Stimulated activated CD8-positive, alpha-beta memory T cell treated with anti-CD3 and anti-CD28 coated beads, Interleukin-15, amount 100 ng/mL, for 4 hours (primary cell): ENCODE measurements around the gene TNFSF12.

ENCODE experiments used
- DNase-seq, 2 donors: peaks; one replicate each; pipeline ENCODE4 v3.0.0-alpha.2; 2020; ENCODE audit warnings: low read depth in 2 of 2

TNFSF12 gene, protein sequence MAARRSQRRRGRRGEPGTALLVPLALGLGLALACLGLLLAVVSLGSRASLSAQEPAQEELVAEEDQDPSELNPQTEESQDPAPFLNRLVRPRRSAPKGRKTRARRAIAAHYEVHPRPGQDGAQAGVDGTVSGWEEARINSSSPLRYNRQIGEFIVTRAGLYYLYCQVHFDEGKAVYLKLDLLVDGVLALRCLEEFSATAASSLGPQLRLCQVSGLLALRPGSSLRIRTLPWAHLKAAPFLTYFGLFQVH

DNA sequence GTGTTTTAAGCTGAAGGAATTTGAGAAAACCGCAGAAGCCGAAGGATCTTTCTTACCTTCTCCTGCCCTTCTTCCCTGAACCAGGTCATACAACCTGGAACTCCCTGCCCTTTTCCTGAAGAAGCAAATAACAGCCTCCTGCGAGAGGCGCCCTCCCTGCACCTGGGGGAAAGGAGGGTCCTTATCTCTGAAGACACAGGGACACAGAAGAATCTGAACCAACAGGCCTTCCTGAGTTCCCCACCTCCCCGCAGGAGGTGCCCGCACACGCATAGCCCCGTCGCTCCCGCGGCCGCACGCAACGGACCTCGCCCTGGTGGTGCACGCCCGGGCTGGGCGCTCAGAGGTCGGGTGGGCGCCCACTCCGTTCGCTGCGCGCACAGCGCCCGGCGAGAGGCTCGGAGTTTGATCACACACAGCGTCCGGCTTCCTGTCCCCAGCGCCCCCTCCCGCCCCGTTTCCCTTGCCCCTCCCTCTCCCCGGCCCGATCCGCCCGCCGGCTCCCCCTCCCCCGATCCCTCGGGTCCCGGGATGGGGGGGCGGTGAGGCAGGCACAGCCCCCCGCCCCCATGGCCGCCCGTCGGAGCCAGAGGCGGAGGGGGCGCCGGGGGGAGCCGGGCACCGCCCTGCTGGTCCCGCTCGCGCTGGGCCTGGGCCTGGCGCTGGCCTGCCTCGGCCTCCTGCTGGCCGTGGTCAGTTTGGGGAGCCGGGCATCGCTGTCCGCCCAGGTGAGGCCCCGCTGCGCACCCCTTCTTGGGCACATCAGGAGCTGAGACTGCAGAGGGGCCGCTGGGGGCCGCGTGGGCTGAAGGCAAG is at the start of gene TNFSF12:
Gene TNFSF12 (plus strand): TSS at position 474 of the 816 bp plus-strand sequence. CDS start 96 bp downstream, at position 570.
- DNase-seq: peak in 1 of 2 donors; percentile 31

DNA sequence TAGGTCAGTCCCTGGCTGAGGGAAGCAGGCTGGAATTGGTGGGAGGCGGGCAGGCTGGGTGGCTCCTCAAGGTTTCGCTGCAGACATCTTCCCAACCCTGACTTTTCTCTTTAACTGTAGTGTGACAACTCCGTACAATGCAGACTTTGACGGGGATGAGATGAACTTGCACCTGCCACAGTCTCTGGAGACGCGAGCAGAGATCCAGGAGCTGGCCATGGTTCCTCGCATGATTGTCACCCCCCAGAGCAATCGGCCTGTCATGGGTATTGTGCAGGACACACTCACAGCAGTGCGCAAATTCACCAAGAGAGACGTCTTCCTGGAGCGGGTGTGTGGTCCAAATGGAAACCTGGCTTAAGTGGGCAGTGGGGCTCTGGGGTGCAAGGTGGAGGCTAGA is 49.7 kb upstream of the TNFSF12 start:
- no peak for DNase-seq

DNA sequence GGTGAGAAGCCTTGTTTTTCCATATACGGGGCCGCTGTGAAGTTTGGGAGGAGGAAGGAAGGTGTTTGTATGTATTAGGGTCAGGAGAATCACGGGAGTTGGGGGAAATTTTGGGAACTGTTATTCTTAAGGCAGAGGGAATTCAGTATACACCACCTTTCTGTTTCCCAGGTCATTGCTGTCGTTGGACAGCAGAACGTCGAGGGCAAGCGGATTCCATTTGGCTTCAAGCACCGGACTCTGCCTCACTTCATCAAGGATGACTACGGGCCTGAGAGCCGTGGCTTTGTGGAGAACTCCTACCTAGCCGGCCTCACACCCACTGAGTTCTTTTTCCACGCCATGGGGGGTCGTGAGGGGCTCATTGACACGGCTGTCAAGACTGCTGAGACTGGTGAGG is 47.1 kb upstream of the TNFSF12 start:
- DNase-seq: no peak

DNA sequence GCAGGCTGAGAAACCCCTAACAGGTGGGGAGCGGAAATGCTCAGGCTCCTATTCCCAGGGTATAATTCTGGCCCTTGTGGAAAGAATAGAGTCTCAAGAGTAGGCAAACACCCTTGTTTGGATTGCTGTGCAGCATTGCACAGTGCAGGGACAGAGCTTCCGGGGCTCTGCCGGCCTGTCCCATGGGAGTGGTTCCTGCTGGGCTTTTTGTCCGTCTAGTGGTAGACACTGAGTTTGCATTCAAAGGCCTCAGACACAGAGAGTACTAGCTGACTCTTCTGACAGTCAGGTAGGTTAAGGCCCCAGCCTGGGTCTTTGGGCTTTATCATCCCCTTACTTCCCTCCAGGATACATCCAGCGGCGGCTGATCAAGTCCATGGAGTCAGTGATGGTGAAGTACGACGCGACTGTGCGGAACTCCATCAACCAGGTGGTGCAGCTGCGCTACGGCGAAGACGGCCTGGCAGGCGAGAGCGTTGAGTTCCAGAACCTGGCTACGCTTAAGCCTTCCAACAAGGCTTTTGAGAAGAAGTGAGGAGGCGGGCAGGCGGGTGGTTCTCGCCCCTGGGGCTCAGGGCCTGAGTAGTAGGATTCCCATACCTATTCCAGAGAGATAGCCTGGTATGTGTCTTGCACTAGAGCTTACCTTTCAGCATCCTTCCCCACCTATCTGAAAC is 46.5 kb upstream of the TNFSF12 start:
- DNase-seq: no peak

DNA sequence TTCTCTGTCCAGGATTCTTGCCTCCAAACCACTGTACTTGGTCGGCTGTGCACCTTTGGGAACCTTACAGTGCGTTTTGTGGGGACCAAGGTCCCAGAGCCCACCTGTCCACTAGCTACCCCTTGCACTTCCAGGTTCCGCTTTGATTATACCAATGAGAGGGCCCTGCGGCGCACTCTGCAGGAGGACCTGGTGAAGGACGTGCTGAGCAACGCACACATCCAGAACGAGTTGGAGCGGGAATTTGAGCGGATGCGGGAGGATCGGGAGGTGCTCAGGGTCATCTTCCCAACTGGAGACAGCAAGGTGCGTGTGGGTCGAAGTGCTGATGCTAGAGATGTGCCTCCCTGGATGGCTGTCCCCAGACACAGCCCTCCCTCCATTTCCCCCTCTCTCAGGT is 45.9 kb upstream of the TNFSF12 start:
- no peak for DNase-seq

DNA sequence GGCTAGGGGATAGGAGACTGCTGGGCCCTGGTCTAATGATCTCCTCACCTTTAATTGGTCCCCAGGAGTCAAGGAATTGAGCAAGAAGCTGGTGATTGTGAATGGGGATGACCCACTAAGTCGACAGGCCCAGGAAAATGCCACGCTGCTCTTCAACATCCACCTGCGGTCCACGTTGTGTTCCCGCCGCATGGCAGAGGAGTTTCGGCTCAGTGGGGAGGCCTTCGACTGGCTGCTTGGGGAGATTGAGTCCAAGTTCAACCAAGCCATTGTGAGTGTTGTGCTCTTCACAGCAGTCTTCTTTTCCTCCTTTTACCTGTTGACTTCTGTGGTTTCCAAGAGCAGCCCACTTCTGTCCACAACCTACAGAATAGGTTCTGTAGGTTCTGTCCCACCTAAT is 45.3 kb upstream of the TNFSF12 start:
- DNase-seq: no peak

DNA sequence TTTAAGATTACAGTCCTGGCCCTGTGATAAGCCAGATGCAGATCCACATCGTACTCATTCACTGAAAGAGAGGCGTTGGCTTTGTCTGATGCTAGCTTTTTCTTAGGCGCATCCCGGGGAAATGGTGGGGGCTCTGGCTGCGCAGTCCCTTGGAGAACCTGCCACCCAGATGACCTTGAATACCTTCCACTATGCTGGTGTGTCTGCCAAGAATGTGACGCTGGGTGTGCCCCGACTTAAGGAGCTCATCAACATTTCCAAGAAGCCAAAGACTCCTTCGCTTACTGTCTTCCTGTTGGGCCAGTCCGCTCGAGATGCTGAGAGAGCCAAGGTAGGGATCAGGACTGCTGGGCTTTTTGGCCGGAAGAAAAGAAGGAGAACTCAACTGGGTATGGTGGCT is 40.7 kb upstream of the TNFSF12 start:
- DNase-seq: no peak

DNA sequence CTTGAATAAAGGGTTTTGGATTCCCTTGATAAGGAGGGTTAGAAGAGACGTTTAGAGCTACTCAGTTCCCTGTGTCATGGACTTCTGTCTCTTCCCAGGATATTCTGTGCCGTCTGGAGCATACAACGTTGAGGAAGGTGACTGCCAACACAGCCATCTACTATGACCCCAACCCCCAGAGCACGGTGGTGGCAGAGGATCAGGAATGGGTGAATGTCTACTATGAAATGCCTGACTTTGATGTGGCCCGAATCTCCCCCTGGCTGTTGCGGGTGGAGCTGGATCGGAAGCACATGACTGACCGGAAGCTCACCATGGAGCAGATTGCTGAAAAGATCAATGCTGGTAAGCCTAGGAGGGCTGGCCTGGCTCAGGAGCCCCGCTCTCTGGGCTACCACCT is 40.0 kb upstream of the TNFSF12 start:
- DNase-seq: no peak

DNA sequence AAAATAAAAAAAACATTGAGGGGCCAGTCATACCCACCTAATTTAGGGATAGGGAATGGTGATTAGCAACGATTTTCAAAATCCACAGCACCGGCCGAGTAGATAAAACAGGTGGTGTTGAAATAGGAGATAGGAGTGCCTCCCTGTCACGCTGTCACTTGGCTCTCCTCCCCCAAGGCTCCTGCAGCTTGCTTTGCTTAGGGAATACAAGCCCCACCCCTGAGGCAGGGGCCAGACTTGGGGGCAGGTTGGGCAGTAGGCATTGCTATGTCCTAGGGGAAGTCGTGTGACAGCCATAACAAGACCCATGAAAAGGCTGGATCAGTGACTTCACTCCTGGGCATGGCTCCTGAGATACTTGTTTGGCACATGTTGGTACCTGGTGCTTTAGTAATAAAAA is 38.9 kb upstream of the TNFSF12 start:
- no peak for DNase-seq

DNA sequence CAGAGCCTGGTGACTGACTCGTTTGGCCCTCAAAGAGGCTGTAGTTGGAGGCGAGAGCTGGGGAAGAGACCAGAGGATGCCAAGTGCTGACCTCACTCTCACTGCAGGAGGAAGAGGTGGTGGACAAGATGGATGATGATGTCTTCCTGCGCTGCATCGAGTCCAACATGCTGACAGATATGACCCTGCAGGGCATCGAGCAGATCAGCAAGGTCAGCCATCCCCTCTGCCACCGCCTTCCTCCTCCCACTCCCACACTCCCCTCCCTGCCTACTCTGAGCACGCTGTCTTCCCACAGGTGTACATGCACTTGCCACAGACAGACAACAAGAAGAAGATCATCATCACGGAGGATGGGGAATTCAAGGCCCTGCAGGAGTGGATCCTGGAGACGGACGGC is 37.8 kb upstream of the TNFSF12 start:
- no peak for DNase-seq

DNA sequence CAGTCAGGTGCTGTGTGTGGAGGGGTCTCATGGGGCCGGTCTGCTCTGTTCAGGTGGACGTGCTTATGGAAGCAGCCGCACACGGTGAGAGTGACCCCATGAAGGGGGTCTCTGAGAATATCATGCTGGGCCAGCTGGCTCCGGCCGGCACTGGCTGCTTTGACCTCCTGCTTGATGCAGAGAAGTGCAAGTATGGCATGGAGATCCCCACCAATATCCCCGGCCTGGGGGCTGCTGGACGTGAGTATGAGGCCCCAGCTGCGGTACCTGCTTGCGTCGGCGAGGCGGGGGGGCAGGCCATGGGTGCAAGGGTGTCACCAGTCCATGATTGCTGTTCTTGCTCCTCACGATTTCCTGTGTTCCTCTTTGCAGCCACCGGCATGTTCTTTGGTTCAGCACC is 36.8 kb upstream of the TNFSF12 start:
- no peak for DNase-seq

DNA sequence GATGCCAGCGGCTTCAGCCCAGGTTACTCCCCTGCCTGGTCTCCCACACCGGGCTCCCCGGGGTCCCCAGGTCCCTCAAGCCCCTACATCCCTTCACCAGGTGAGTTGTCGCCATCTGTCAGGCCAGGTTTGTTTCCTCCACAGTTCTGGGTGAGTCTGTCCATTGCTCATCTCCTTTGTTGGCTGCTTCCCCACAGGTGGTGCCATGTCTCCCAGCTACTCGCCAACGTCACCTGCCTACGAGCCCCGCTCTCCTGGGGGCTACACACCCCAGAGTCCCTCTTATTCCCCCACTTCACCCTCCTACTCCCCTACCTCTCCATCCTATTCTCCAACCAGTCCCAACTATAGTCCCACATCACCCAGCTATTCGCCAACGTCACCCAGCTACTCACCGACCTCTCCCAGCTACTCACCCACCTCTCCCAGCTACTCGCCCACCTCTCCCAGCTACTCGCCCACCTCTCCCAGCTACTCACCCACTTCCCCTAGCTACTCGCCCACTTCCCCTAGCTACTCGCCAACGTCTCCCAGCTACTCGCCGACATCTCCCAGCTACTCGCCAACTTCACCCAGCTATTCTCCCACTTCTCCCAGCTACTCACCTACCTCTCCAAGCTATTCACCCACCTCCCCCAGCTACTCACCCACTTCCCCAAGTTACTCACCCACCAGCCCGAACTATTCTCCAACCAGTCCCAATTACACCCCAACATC is 35.9 kb upstream of the TNFSF12 start:
- DNase-seq: no peak

DNA sequence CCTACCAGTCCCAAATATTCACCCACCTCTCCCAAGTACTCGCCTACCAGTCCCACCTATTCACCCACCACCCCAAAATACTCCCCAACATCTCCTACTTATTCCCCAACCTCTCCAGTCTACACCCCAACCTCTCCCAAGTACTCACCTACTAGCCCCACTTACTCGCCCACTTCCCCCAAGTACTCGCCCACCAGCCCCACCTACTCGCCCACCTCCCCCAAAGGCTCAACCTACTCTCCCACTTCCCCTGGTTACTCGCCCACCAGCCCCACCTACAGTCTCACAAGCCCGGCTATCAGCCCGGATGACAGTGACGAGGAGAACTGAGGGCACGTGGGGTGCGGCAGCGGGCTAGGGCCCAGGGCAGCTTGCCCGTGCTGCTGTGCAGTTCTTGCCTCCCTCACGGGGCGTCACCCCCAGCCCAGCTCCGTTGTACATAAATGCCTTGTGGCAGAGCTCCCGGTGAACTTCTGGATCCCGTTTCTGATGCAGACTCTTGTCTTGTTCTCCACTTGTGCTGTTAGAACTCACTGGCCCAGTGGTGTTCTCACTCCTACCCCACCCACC is 34.9 kb upstream of the TNFSF12 start:
- DNase-seq: no peak

DNA sequence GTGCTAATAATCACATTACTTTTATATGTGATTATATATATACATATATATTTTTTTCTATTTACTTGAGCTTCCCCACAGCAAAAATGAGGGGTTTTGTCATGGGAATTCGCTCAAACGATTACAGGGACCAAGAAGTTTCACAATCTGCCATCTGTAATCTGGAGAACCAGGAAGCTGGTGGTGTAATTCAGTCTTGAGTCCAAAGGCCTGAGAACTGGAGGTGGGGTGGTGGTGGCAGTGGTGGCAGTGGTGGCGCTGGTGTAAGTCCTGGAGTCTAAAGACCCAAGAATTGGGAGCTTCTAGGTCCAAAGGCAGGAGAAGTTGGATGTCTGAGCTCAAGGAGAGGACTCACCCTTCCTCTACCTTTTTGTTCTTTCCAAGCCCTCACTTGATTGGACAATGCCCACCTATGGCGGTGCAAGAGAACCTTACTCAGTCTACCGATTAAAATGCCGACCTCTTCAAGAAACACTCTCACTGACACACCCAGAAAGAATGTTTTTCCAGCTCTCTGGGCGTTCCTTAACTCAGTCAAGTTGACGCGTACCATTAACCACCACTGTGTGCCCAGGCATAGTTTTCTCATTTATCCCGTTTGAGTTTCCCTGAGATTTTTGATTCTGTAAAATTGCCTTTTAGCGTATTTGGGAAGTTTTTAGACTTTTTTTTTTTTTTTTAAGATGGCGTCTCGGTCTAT is 32.8 kb upstream of the TNFSF12 start:
- no peak for DNase-seq

DNA sequence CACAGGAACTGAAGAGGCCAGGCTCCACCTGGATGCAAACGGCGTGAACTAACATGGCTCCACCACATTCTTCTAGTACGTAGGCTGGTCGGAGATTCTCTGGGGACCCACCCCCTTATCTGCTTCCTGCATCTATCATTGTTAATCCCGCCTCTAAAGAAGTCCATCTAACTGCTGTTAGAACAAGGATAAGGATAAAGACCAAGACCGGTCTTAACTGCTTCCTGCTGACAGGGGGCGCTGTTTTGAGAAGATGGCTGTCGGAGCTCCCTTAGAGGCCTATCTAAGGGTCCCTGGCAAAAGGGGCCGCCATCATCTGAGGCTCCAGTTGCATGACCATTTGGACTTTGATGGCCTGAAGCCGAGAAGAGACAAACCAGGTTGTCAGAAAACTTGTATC is 25.8 kb upstream of the TNFSF12 start:
- DNase-seq: peak in 1 of 2 donors; percentile 15

DNA sequence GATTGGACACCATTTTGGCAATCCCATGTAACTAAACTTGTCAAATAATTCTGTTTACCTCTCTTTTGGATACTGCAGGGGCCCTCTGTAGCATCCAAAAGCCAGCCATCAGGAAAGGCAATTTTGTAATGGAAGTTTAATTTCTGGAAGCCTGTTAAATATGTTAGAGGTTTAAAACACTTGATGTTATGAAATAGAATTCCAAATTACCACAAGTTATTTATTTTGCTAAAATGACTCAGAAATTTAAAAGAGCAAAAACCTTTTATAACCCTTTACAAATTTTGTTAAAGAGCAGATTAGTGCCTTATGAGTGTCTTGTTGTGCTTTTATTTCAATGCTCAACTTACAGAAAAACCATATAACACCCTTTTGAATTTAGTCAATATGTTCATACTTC is 20.0 kb upstream of the TNFSF12 start:
- DNase-seq: no peak

DNA sequence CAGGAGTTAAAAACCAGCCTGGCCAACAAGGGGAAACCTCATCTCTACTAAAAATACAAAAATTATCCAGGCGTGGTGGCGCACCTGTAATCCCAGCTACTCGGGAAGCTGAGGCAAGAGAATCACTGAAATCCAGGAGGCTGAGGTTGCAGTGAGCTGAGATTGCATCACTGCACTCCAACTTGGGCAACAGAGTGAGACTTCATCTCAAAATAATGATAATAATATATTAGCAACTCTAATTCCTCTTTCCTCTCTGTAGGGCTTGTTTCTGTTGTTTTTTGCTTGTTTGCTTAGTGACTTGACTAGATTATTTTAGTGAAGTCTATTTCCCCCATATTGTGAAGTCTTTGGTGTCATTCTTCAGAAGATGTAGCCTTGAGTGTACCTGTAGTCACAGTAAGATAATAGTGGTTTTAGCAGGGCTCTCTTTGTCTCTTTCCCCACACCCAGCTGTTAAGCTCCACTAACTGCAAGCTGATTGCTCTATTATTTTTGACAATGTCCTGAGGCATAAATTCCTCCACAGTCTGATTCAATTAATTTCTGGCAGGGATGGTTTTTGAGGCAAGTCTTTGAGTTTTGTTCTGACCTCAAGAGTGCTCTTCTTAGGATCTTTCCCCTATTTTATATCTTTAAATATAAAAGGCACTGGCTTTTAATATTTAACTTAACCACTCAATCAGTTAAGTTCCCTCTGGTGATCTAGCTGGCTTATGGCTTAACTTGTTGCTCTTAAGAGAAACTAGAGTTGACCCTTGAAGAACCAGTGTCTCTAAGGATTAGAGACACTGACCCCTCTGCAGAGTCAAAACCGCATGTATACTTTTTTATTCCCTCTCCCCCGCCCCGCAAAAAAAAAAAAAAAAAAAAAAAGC is 18.6 kb upstream of the TNFSF12 start:
- DNase-seq: no peak

DNA sequence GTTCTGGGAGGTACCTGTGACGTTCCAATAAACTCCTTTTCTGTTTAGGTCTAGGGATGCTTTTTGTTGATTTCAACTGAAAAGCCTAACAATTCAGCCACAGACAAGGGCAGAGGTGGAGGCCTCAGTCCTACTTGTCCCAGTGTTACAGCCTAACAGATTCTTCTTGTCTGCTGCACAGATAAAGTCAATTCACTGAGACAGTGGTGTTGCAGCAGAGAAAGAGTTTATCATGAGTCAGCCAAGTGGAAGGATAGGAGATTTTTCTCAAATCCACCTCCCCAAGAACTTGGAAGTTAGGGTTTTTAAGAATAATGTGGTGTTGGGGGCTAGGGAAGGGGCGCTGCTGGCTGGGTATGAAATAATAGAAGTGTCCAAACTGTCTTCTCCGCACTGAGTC is 10.8 kb upstream of the TNFSF12 start:
- no peak for DNase-seq

DNA sequence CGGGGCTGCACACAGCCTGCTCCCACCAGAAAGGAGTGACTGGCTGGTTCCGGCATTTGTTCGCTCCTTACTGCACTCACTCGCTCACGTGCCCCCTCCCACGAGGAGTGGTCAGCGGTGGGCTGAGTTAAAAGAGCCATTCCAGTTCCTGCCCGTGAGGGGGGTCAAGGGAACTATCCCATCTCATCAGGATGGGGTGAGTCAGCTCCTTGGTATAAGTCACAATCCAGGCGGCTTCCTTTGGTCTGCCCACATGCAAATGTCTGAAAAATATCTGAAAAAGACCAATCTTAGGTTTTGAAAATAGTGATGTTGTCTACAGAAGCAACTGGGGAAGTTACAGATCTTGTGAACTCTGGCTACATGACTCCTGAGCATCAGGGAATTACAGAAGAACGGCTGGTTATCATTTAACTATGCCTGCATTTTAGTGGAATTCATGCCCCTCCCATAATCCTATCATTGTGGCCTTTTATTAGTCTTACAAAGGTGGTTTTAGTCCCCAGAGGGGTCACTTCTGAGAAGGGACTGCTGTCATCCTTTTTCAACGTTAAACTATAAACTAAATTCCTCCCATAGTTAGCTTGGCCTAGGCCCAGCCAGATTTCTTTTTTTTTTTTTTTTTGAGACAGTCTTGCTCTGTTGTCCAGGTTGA is 9.8 kb upstream of the TNFSF12 start:
- no peak for DNase-seq
